Measurements from ENCODE around the gene TIE1. TPM values are rescaled to one million over a fixed set of nuclear protein-coding genes. Genes with fewer than 3 reads are reported as not detected.

Gene TIE1
- total and polyA plus RNA-seq, 2 of the 13 experiments (the other 11 are each of a cell fraction or from before 2014, with no cell fraction given), result 0.58 to 0.84 TPM

- TF ChIP-seq ZNF704 (CRISPR knock-in tag; IDR thresholded peaks at IDR 0.05; ENCODE audit: borderline replicate concordance), result no peak
- TF ChIP-seq, protein P1, sequence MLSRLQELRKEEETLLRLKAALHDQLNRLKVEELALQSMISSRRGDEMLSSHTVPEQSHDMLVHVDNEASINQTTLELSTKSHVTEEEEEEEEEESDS (CRISPR knock-in tag; IDR thresholded peaks at IDR 0.05; ENCODE audit: borderline replicate concordance), result no peak
- TF ChIP-seq, protein P2, sequence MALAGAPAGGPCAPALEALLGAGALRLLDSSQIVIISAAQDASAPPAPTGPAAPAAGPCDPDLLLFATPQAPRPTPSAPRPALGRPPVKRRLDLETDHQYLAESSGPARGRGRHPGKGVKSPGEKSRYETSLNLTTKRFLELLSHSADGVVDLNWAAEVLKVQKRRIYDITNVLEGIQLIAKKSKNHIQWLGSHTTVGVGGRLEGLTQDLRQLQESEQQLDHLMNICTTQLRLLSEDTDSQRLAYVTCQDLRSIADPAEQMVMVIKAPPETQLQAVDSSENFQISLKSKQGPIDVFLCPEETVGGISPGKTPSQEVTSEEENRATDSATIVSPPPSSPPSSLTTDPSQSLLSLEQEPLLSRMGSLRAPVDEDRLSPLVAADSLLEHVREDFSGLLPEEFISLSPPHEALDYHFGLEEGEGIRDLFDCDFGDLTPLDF (CRISPR knock-in tag; IDR thresholded peaks at IDR 0.05), result no peak
- no peak for TF ChIP-seq REL (CRISPR knock-in tag; conservative IDR thresholded peaks at IDR 0.05)
- peak in 1 of 2 experiments; percentile 51; a peak in 1 of 4 replicates for TF ChIP-seq KLF16 (CRISPR knock-in tag; IDR thresholded peaks at IDR 0.05)
- no peak for TF ChIP-seq ZNF207 (IDR thresholded peaks at IDR 0.05; ENCODE audit: borderline replicate concordance)
- no peak for TF ChIP-seq ZNF30 (CRISPR knock-in tag; IDR thresholded peaks at IDR 0.05)
- TF ChIP-seq ZNF777 (CRISPR knock-in tag; IDR thresholded peaks at IDR 0.05), result no peak
- TF ChIP-seq RAD51 (IDR thresholded peaks at IDR 0.05; ENCODE audit: borderline replicate concordance), result no peak
- no peak for TF ChIP-seq ZNF354B (CRISPR knock-in tag; IDR thresholded peaks at IDR 0.05)
- TF ChIP-seq SOX13 (IDR thresholded peaks at IDR 0.05), result peak; percentile 95
- TF ChIP-seq SOX13 (CRISPR knock-in tag; conservative IDR thresholded peaks at IDR 0.05 in 1 of 2, IDR thresholded peaks at IDR 0.05 in 1 of 2), result peak in 1 of 2 experiments; percentile 99; a peak in 2 of 4 replicates
- TF ChIP-seq PITX1 (CRISPR knock-in tag; IDR thresholded peaks at IDR 0.05), result peak; percentile 83; the same call in 1 of the 2 replicates
- TF ChIP-seq ZSCAN22 (CRISPR knock-in tag; IDR thresholded peaks at IDR 0.05), result no peak
- TF ChIP-seq CEBPB (IDR thresholded peaks at IDR 0.05; ENCODE audit: borderline replicate concordance, low read depth, low read length), result peak; percentile 96
- TF ChIP-seq, protein P3, sequence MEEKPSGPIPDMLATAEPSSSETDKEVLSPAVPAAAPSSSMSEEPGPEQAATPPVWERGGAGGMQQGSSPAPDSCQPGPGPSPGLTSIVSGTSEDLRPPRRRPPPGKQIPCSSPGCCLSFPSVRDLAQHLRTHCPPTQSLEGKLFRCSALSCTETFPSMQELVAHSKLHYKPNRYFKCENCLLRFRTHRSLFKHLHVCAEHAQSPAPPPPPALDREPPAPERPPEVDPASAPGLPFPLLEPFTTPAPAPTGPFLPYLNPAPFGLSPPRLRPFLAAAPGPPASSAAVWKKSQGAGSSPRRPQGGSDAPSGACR (CRISPR knock-in tag; IDR thresholded peaks at IDR 0.05), result no peak
These were observed 18.3 kb upstream of the TIE1 start (continued) for GRCh38 chr1:43282220-43283195.

Measured in HepG2 (cell line).